IMR-90 (cell line): ENCODE measurements around the gene CDR2. TPM values are rescaled to one million over a fixed set of nuclear protein-coding genes. Genes with fewer than 3 reads are reported as not detected.

Experiments
- FOS ChIP-seq: fragments of 150-350 bp; IDR thresholded peaks from 2 replicates; pipeline ENCODE4 v1.6.1; 2016; ENCODE audit warnings: low read depth, low read length
- MAFK ChIP-seq: IDR thresholded peaks from 2 replicates; pipeline ENCODE4 v1.6.1; 2012; ENCODE audit warnings: low read depth, low read length, improper control_type of control experiment
- MAZ ChIP-seq: IDR thresholded peaks from 2 replicates; pipeline ENCODE4 v1.6.1; 2012; ENCODE audit warnings: low read depth, mild to moderate bottlenecking, low read length, improper control_type of control experiment, moderate library complexity, borderline replicate concordance
- NFE2L2 ChIP-seq: fragments of 150-350 bp; IDR thresholded peaks from 2 replicates; pipeline ENCODE4 v1.6.1; 2016; ENCODE audit warnings: low read depth, mild to moderate bottlenecking, low read length
- polyA plus RNA-seq, 3 experiments: library from polyadenylated mRNA; depleted of rRNA; stranded (reverse); fragments of >200 nt; gene quantifications; 2 replicates each; pipeline ENCODE4 v1.2.3, GENCODE V29; 2012; ENCODE audit warnings: low replicate concordance in 1 of 3
- total RNA-seq: library from RNA; depleted of rRNA; stranded (reverse); fragments of >200 nt; gene quantifications from 2 replicates; pipeline ENCODE4 v1.2.3, GENCODE V29; 2012

CDR2 gene
- total and polyA plus RNA-seq, 2 of the 4 experiments (the other 2 are of a cell fraction): 37.7 to 48.4 TPM

- TF ChIP-seq FOS: peak; percentile 93
- peak; percentile 7; the same call in 1 of the 2 replicates for TF ChIP-seq NFE2L2
- TF ChIP-seq MAZ: no peak
- peak; percentile 82 for TF ChIP-seq MAFK
Measured at GRCh38 chr16:22297871-22298733, 76.3 kb downstream of the CDR2 start (continued).
